SK-N-SH (cell line): ENCODE data around the gene TUNAR. TPM values are rescaled to one million over a fixed set of nuclear protein-coding genes. Genes with fewer than 3 reads are reported as not detected.

Source experiments
- CTCF ChIA-PET: fragments of 300-600, 350-600 bp; formaldehyde crosslinking; extraction: SDS; loops from one replicate; lab custom pipeline; 2021; lab: Yijun Ruan, JAX
- POLR2A ChIA-PET: fragments of 350-600 bp; sonication (Branson Sonifier 250); formaldehyde crosslinking; extraction: SDS; loops from one replicate; lab custom pipeline; 2020; ENCODE audit warnings: antibody characterized with exemption, inconsistent platforms; lab: Yijun Ruan, JAX
- DNase-seq: peaks from one replicate; pipeline ENCODE4 v3.0.0; 2012
- H2AFZ ChIP-seq: fragments of 200-600 bp; sonication (generic); 2 replicates; pipeline ENCODE4 v1.8.1; 2016; ENCODE audit warnings: antibody characterized with exemption, mild to moderate bottlenecking, low read depth
- H3F3A ChIP-seq: fragments of 200-600 bp; sonication (generic); replicated peaks from 2 replicates; pipeline ENCODE3; 2016; ENCODE audit warnings: antibody characterized with exemption, mild to moderate bottlenecking; ENCODE audit not compliant: insufficient read depth
- H3K27ac ChIP-seq, 2 experiments: fragments of 200-500 bp in 1 of 2; fragments of 200-600 bp in 1 of 2; sonication (Bioruptor generic) in 1 of 2; sonication (generic), shearing (Covaris generic) in 1 of 2; 2 replicates each; pipeline versions ENCODE4 v1.5.1 to v1.6.1; 2014 to 2016; ENCODE audit warnings: low read depth in 2 of 2, inconsistent platforms in 1 of 2, low read length in 1 of 2, mild to moderate bottlenecking in 1 of 2, mixed read lengths in 1 of 2
- H3K27me3 ChIP-seq: fragments of 200-600 bp; sonication (generic), shearing (Covaris generic); 2 replicates; pipeline ENCODE4 v1.6.1; 2016; ENCODE audit warnings: mixed run types; ENCODE audit not compliant: insufficient read depth
- H3K36me3 ChIP-seq, 2 experiments: fragments of 200-500 bp in 1 of 2; fragments of 200-600 bp in 1 of 2; sonication (Bioruptor generic) in 1 of 2; sonication (generic) in 1 of 2; replicated peaks in 1 of 2; 2 replicates each; pipeline versions ENCODE3 to v1.5.1; 2014 to 2016; ENCODE audit warnings: low read length in 1 of 2, mild to moderate bottlenecking in 1 of 2; ENCODE audit not compliant: insufficient read depth in 2 of 2, control insufficient read depth in 1 of 2
- H3K4me1 ChIP-seq, 2 experiments: fragments of 200-500 bp in 1 of 2; fragments of 200-600 bp in 1 of 2; sonication (Bioruptor generic) in 1 of 2; sonication (generic), shearing (Covaris generic) in 1 of 2; 2 replicates each; pipeline versions ENCODE4 v1.5.1 to v1.6.1; 2014 to 2016; ENCODE audit warnings: low read depth in 1 of 2, low read length in 1 of 2, mixed run types in 1 of 2; ENCODE audit not compliant: insufficient read depth in 2 of 2, control insufficient read depth in 1 of 2
- H3K4me2 ChIP-seq: fragments of 200-600 bp; sonication (generic), shearing (Covaris generic); 2 replicates; pipeline ENCODE4 v1.6.1; 2017; ENCODE audit warnings: mixed run types
- H3K4me3 ChIP-seq, 2 experiments: fragments of 200-500 bp in 1 of 2; fragments of 200-600 bp in 1 of 2; sonication (Bioruptor generic) in 1 of 2; sonication (generic), shearing (Covaris generic) in 1 of 2; 2 replicates each; pipeline versions ENCODE4 v1.5.1 to v1.8.1; 2014 to 2016; ENCODE audit warnings: low read depth in 2 of 2, inconsistent platforms in 1 of 2, low read length in 1 of 2, mild to moderate bottlenecking in 1 of 2, mixed read lengths in 1 of 2, moderate library complexity in 1 of 2
- H3K79me2 ChIP-seq: fragments of 200-600 bp; sonication (generic); 2 replicates; pipeline ENCODE4 v1.8.1; 2017; ENCODE audit warnings: mild to moderate bottlenecking; ENCODE audit not compliant: insufficient read depth
- H3K9ac ChIP-seq: fragments of 200-600 bp; sonication (generic); 2 replicates; pipeline ENCODE4 v1.6.1; 2017; ENCODE audit warnings: mixed run types
- H3K9me2 ChIP-seq: fragments of 200-600 bp; sonication (generic); 2 replicates; pipeline ENCODE4 v1.6.1; 2017; ENCODE audit warnings: mixed run types
- H3K9me3 ChIP-seq: fragments of 200-600 bp; sonication (generic); 2 replicates; pipeline ENCODE4 v1.6.1; 2017; ENCODE audit warnings: mixed run types, mild to moderate bottlenecking, moderate library complexity
- H4K20me1 ChIP-seq: fragments of 200-600 bp; sonication (generic); 2 replicates; pipeline ENCODE4 v1.6.1; 2017; ENCODE audit warnings: mild to moderate bottlenecking, mixed run types; ENCODE audit not compliant: insufficient read depth
- CHD2 ChIP-seq: fragments of 150-350 bp; IDR thresholded peaks from 2 replicates; pipeline ENCODE4 v1.6.1; 2018; ENCODE audit warnings: low read length; ENCODE audit not compliant: partially characterized antibody
- CTCF ChIP-seq: fragments of 200-600 bp; sonication (generic); IDR thresholded peaks from 2 replicates; pipeline ENCODE4 v1.6.1; 2017; ENCODE audit warnings: antibody characterized with exemption, mild to moderate bottlenecking, moderate library complexity
- ELF1 ChIP-seq: IDR thresholded peaks from 2 replicates; pipeline ENCODE4 v1.4.0; 2012
- EZH2phosphoT487 ChIP-seq: fragments of 200-600 bp; sonication (generic); IDR thresholded peaks from 2 replicates; pipeline ENCODE4 v1.6.1; 2017; ENCODE audit warnings: low read depth, mixed run types, mild to moderate bottlenecking, antibody characterized with exemption, moderate library complexity, borderline replicate concordance
- FOSL2 ChIP-seq: IDR thresholded peaks from 2 replicates; pipeline ENCODE4 v1.4.0; 2012; ENCODE audit warnings: low read depth, mild to moderate bottlenecking, moderate library complexity, borderline replicate concordance
- FOXJ3 ChIP-seq: sonication (generic); formaldehyde crosslinking; IDR thresholded peaks from 2 replicates; pipeline ENCODE4 v1.5.1; 2020; ENCODE audit warnings: mild to moderate bottlenecking, missing genetic modification reagents
- GATA2 ChIP-seq: sonication (generic); formaldehyde crosslinking; IDR thresholded peaks from 2 replicates; pipeline ENCODE4 v1.5.0; 2020; ENCODE audit warnings: mild to moderate bottlenecking, missing genetic modification reagents
- JUND ChIP-seq: IDR thresholded peaks from 2 replicates; pipeline ENCODE4 v1.4.0; 2012
- MAX ChIP-seq: IDR thresholded peaks from 2 replicates; pipeline ENCODE4 v1.4.0; 2012; ENCODE audit warnings: low read depth
- MEF2A ChIP-seq: IDR thresholded peaks from 2 replicates; pipeline ENCODE4 v1.4.0; 2012; ENCODE audit warnings: low read depth, borderline replicate concordance
- MXI1 ChIP-seq: IDR thresholded peaks from 2 replicates; pipeline ENCODE4 v1.6.1; 2012; ENCODE audit warnings: mild to moderate bottlenecking, low read depth, low read length, improper control_type of control experiment
- NRF1 ChIP-seq: IDR thresholded peaks from 2 replicates; pipeline ENCODE4 v1.6.1; 2012; ENCODE audit warnings: low read depth, mild to moderate bottlenecking, low read length
- POLR2AphosphoS5 ChIP-seq: IDR thresholded peaks from 2 replicates; pipeline ENCODE4 v1.6.1; 2012; ENCODE audit warnings: low read depth, low read length
- RAD21 ChIP-seq: IDR thresholded peaks from 2 replicates; pipeline ENCODE4 v1.6.1; 2012; ENCODE audit warnings: mild to moderate bottlenecking, low read length
- RCOR1 ChIP-seq: fragments of 150-350 bp; IDR thresholded peaks from 2 replicates; pipeline ENCODE4 v1.6.1; 2017; ENCODE audit warnings: antibody characterized with exemption, low read length
- SMC3 ChIP-seq: IDR thresholded peaks from 2 replicates; pipeline ENCODE4 v1.6.1; 2012; ENCODE audit warnings: low read depth, low read length, improper control_type of control experiment
- TAF1 ChIP-seq: IDR thresholded peaks from 2 replicates; pipeline ENCODE4 v1.6.1; 2012; ENCODE audit warnings: low read depth, mild to moderate bottlenecking, low read length, moderate library complexity, borderline replicate concordance
- TEAD4 ChIP-seq: IDR thresholded peaks from 2 replicates; pipeline ENCODE4 v1.4.0; 2012; ENCODE audit warnings: mild to moderate bottlenecking, borderline replicate concordance; ENCODE audit not compliant: insufficient read depth
- WGBS: methylation state at CpG from one replicate; pipeline ENCODE4 v1.1.6; 2017; ENCODE audit warnings: low lambda C conversion rate; 5-methylcytosine and 5-hydroxymethylcytosine counted together
- polyA plus RNA-seq, 3 experiments: library from polyadenylated mRNA; depleted of rRNA; stranded (reverse); fragments of >200 nt; gene quantifications; 2 replicates each; pipeline ENCODE4 v1.2.3, GENCODE V29; 2012
- TF ChIP-seq, protein P1 (sequence below): fragments of 150-350 bp; IDR thresholded peaks from 2 replicates; pipeline ENCODE4 v1.6.1; 2017; ENCODE audit warnings: antibody characterized with exemption, low read length, low read depth, borderline replicate concordance

Gene TUNAR
- polyA plus RNA-seq, 1 of the 3 experiments (the other 2 are of a cell fraction), result 0.02 TPM

DNA sequence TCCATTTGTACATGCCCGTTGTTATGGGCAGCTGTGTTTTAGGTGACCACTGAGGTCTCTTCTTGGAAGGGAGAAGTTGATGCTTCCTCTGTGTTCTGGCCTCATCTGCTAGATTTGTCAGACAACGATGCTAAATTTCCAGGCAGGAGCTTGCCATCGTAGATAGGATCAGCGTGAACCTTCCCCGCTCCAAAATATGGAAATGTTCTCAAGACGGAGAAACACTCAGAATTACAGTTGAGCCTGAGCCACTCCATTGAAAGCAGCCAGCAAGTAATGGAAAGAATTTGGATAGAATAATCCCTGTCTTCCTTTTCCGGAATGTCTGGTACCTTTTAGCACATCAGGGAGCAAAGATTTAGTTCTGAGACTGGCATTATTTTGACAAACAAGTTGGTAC is 34.8 kb downstream of the TUNAR start:
- CTCF ChIA-PET, result no interaction called here
- TF ChIP-seq CHD2 (no peak), SMC3 (no peak), TEAD4 (no peak), MXI1 (no peak), GATA2 (CRISPR knock-in tag) (no peak), MEF2A (no peak), POLR2AphosphoS5 (no peak), RCOR1 (no peak), MAX (no peak), TAF1 (no peak), CTCF (no peak), NRF1 (no peak), RAD21 (no peak), ELF1 (no peak), FOSL2 (no peak), FOXJ3 (CRISPR knock-in tag) (no peak), EZH2phosphoT487 (no peak), JUND (no peak)
- TF ChIP-seq, protein P1, sequence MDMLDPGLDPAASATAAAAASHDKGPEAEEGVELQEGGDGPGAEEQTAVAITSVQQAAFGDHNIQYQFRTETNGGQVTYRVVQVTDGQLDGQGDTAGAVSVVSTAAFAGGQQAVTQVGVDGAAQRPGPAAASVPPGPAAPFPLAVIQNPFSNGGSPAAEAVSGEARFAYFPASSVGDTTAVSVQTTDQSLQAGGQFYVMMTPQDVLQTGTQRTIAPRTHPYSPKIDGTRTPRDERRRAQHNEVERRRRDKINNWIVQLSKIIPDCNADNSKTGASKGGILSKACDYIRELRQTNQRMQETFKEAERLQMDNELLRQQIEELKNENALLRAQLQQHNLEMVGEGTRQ, result no peak
- H3K36me3 ChIP-seq, result no peaks in the 10 kb centered on the region
- peaks cover 0 to 8% of the 10 kb centered on the region in 2 experiments; a peak in 1 of 4 replicates for H3K4me1 ChIP-seq
- H2AFZ ChIP-seq, result no peak overlapping the region
- H4K20me1 ChIP-seq, result no peaks in the 10 kb centered on the region
- H3K9ac ChIP-seq, result no peak overlapping the region
- no peaks in the 10 kb centered on the region for H3K79me2 ChIP-seq
- DNase-seq, result no peak
- H3K4me3 ChIP-seq, result no peak overlapping the region
- POLR2A ChIA-PET, result no interaction called here
- no peaks in the 10 kb centered on the region for H3K27me3 ChIP-seq
- WGBS, result 68% methylated on average over 7 of the region's 7 CpGs
- H3K9me3 ChIP-seq, result no peaks in the 10 kb centered on the region
- H3K27ac ChIP-seq, result no peak overlapping the region
- H3K9me2 ChIP-seq, result no peaks in the 10 kb centered on the region
- no peak overlapping the region for H3K4me2 ChIP-seq
- H3F3A ChIP-seq, result no peaks in the 10 kb centered on the region
